HL-60/S4 treated with phorbol 12-myristate 13-acetate at 8.2 ng/mL for 4 days and 3 days (cell line): ENCODE results near the gene PEX5.
"Not testable (repeated sequence)": the region's sequence is repeated elsewhere in the genome, so short reads cannot be mapped to it uniquely, and the experiment has no call there.

Experiments used
- in situ Hi-C: fragments of 300-500 bp; cut with MboI; formaldehyde crosslinking; loops from 2 replicates; pipeline ENCODE4 v1.15.0; 2022; ENCODE audit warnings: low sequenced_read_pairs

The PEX5 gene

DNA sequence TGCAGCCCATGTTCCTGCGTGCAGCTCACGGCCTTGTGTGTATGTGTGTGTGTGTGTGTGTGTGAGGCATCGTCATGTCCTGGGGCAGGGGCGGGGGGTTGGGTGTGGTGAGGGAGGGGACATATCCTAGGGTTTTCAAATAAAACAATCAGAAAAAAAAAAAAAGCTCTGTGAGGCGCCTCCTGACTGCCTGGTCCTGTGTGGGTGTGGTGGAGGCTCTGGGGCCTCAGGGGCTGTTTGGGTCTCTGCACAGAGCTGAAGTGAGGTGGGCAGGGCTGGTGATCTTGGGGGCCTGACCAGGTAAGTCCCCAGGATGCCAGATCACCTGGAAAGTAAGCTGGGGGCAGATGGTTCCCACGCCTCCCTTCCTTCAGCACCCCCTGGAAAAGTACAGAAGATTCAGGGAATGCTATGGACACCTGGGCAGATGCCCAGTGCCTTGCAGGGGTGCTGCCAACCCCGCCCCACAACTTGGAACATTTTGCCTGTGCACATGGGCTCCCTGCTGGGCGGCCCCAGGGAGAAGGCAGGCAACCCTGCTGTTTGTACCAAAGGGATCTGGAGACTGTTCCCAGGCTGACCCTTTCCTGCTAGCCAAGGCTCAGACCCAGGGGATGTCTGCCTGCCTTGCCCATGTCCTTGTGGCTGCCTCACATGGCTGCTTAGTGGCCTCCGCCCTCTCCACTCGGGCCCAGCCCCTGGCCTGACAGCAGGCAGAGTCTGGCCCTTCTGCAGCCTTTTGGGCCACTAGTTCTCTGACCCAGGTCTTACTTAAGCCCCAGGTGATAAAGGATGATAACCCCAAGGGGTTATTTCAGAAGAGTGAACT lies 30.5 kb upstream of the PEX5 start:
- in situ Hi-C loops, result no loop called here

DNA sequence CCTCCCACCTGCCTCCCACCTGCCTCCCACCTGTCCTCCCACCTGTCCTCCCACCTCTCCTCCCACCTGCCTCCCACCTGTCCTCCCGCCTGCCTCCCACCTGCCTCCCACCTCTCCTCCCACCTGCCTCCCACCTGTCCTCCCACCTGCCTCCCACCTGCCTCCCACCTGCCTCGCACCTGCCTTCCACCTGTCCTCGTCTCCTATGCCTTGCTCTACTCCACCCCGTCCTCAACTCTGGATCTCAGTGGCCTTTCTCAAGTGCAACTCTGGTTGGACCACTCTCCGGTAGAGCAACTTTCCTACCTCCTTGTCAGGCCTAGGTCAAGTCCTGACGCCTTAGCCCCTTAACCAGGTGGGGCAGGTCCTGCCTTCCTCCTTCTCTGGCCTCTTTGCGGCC lies 29.3 kb upstream of the PEX5 start:
- in situ Hi-C loops, result no loop called here

DNA sequence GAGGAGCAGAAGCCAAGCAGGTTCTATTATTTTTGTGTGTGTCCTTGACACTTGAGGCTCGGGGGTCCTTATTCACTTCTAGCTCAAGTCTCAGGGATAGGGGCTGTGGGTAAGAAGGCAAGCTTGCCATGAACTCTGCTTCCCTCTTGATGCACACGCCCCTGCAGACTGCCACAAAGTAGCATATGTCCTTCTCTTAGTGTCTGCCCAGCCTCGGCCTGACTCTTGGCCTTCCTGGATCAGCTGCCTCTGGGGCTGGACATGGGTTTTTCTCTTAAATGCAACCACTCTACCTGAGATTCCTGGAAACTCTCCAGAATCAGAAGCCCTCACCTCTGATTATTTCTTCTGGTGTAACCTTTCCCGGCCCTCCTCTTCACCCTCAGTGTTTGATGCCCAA lies 28.2 kb upstream of the PEX5 start:
- in situ Hi-C loops, result no loop called here

DNA sequence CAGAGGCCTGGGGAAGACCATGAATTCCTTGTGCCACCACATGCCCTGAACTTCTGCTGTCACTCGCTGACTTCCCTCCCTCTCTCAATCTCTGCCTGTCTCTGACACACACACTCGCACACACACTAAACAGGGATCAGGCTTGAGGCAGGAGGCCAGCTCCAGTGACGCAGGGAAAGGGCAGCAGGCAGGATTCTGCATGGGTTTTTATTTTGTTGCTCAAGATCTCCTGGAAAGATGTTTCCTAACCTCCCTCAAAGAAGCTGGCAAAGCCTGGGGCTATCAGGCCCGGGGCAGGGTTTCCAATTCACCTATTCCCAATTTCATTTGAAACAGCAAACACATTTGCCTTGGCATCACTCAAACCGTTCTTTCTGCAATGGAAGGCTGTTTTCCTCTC lies 27.7 kb upstream of the PEX5 start:
- in situ Hi-C loops, result no loop called here

GRCh38 chr12:7162691-7163114 lies 26.8 kb upstream of the PEX5 start:
- in situ Hi-C loops, result no loop called here

DNA sequence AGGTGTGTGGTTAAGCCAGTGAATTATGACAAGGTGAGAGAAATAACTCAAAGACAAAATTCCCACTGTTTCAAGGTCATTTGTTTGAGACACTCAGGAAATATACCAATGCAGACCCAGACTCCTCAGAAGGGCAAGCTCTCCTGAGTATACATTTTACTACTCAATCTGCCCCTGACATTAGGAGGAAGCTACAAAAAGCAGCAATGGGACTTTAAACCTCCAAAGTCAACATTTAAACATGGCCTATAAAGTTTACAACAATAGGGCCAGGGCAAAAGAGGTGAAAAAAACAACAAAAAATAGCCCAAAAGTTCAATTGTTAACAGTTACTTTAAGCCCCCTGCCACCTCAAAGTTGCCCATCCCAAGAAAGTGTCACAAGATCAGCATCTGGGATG lies 19.5 kb upstream of the PEX5 start:
- in situ Hi-C loops, result no loop called here

- in situ Hi-C loops, result no loop called here
Measured at GRCh38 chr12:7171854-7172253, 17.6 kb upstream of the PEX5 start.

DNA sequence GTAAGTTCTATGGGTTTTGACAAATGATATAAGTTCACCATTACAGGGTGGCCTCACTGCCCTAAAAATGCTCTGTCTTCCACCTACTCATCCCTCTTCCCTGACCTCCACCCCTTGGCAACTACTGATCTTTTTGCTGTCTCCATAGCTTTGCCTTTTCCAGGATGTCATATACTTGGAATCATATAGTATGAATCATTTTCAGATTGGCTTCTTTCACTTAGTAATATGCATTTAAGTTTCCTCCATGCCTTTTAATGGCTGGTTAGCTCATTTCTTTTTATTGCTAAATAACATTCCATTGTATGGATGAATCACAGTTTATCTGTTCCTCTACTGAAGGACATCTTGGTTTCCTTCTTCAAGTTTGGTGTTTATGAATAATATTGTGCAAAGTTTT lies 14.0 kb upstream of the PEX5 start:
- in situ Hi-C loops, result no loop called here

DNA sequence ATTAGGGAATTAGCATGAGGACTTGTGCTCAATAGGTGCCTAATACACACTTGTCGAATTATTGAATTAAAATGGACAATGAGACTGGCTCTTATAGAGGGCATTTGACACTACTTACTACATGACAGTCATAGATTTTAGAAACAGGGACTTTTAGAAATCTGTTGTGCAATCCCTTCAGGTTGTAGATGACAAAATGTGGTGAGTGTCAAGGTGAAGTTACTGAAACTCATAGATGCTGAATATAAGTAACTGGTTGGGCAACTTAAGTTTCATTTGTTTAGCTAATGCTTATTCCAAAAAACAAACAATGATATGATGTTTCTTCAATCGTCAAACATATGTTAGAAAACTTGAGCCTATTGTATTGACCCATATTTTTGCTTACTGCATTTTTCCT lies 12.9 kb upstream of the PEX5 start:
- in situ Hi-C loops, result no loop called here

DNA sequence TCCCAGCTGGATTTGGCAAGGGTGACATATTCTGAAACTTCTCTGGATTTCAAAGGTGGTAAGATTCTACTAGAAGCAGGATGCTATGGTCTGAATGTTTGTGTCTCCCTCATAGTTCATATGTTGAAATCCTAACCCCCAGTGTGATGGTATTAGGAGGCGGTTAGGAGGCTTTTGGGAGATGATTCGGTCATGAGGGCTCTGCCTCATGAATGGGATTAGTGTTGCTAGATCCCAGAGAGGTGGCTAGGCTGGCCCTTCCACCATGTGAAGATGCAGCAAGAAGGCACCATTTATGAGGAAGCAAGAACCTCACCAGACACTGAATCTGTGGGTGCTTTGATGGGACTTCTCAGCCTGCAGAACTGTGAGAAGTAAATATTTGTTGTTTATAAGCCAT lies 11.0 kb upstream of the PEX5 start:
- in situ Hi-C loops, result no loop called here

DNA sequence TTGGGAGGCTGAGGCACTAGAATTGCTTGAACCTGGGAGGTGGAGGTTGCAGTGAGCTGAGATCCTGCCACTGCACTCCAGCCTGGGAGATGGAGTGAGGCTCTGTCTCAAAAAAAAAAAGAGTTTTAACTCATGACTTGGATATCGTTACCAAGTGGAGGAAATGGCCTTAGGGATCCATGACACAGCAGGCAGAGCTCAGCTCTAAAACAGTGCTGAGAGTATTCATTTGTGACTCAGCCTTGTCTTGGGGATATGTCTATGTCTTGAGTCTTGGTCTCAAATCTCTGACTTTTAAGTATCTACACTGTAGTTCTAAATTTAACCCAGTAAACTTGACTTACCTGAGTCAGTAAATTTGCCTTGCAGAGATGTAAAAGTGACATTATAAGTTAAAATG lies 8.8 kb upstream of the PEX5 start:
- in situ Hi-C loops, result no loop called here

DNA sequence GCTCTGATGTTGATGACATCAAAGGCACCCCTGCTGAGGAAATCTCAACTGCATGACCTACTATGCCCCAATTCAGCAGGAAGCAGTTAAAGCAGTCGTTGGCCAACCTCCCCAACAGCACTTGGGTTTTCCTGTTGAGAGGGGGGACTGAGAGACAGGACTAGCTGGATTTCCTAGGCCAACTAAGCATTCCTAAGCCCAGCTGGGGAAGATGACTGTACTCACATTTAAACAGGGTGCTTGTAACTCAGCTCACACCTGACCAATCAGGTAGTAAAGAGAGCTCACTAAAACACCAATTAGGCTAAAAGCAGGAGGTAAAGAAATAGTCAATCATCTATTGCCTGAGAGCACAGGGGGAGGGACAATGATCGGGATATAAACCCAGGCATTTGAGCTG lies 3.4 kb upstream of the PEX5 start:
- in situ Hi-C loops, result not testable (repeated sequence)

DNA sequence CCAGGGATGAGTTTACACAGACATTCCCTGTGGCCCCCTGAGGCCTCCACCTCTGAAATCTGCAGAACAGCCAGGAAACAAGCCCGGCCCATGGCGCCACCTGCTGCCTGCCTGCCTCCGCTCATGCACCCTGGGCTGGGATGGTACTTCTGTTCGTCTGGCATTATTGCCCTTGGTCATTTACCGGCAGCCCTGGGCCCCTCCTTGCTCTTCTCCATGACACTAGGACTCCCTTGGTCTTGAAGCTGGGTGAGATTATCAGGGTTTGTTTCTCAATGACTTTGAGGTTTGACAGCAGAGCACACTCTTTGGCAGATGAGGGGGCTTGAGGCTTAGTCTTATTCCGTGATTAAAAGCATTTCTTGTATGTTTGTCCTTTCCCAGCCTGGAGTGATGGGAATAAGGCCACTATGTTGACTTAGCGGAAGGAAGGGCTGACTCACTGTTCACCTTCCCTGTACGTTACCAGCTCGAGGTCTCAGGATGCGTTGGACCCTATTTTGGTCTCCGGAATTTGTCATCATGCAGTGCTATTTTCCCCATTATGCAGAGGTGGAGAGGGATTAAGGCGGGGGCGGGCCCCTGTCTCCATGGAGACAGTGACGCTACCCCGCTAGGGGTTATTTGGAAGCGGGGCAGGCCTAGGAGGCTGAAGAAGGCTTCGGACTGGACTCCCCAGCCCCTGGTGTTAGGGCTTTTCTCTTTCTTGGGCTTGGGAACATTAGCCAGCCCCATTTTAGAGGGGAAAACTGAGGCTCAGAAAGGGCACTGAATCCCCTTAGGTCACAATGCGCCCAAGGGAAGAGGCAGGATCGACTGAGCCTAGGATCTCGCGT lies 706 bp upstream of the PEX5 start:
- in situ Hi-C loops, result no loop called here

GRCh38 chr12:7190268-7191055 lies 976 bp downstream of the PEX5 start:
- in situ Hi-C loops, result no loop called here

- in situ Hi-C loops, result no loop called here
Measured at GRCh38 chr12:7193674-7194073, 4.2 kb downstream of the PEX5 start.

DNA sequence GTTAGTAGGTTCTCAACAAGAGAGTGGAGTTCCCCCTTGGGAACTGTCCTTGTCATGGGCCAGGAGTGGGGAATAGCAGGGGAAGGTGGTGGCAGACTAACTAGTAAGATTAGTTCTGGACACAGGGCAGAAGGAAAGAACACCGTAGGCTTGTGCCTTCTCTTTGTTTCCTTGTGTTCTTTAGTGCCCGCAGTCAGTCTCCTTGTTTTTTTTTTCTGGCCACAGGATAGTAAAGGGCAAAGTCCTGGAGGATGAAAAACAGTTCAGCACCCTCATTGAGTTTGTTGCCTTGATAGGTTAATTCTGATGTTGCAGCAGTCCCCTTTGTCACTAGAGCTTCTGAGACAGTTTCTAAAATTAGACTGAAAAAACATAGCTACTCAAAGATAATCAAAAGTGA lies 8.4 kb downstream of the PEX5 start:
- in situ Hi-C loops, result no loop called here

- in situ Hi-C loops, result loop anchor here (25.0 kb wide), 1 partner anchor 434 kb away; no protein-coding TSS in a partner anchor
Measured at GRCh38 chr12:7203109-7203508, 13.6 kb downstream of the PEX5 start.

DNA sequence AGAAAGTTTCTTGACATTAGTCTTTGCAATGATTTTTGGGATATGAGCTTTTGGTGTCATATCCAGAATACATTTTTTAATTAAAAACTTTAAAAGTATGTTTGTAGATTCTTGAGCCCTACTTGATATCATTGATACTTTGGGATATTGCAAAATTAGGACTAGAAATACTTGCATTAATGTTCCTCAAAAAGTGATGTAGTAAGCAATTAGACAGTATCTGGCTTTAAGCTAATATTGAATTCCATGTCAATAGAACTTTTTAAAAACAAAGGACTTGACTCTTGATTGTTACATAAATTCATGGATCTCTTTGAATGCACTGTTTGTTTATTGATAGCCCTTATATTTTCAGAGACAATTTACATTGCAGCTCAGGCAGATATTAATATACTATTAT lies 15.6 kb downstream of the PEX5 start:
- in situ Hi-C loops, result loop anchor here (25.0 kb wide), 1 partner anchor 432 kb away; no protein-coding TSS in a partner anchor

DNA sequence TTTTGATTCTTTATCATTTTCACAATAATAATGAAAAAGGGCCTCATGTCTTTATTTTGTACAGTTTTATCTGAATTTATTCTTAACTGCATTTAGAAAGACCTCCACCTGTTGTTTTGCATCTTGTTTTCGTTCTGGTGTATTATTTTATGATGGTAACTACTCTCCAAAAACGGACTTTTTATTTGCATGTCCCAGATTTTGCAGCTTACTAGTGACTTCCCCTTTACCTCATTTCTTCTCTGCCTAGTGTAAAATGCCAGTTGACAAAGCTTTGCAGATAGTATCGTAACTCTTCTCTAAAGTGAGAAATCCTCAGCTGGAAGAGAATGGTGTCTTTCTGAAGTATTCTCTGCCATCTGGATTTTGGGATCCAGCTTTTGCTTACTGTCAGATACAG lies 17.2 kb downstream of the PEX5 start:
- in situ Hi-C loops, result loop anchor here (25.0 kb wide), 1 partner anchor 431 kb away; no protein-coding TSS in a partner anchor

GRCh38 chr12:7207866-7208625 lies 18.6 kb downstream of the PEX5 start:
- in situ Hi-C loops, result loop anchor here (25.0 kb wide), 1 partner anchor 429 kb away; no protein-coding TSS in a partner anchor
